Thymus (tissue), 11 donors: ENCODE measurements around the gene C10orf62. TPM values are rescaled to one million over a fixed set of nuclear protein-coding genes. Genes with fewer than 3 reads are reported as not detected.
A peak's percentile ranks its signal among the peaks of the same experiment; 100 is the strongest.

ENCODE experiments used
- DNase-seq, 9 donors: peaks; one replicate each; pipeline ENCODE4 v3.0.0-alpha.2; 2013; ENCODE audit warnings: low spot score in 9 of 9, low read depth in 6 of 9, missing footprints in 1 of 9
- H3K27ac ChIP-seq, 2 donors: one replicate each; pipeline ENCODE4 v1.5.1; 2013; ENCODE audit warnings: control low read depth in 1 of 2, low read depth in 1 of 2, low read length in 1 of 2, mild to moderate bottlenecking in 1 of 2, moderate library complexity in 1 of 2
- H3K27me3 ChIP-seq, 2 donors: one replicate each; pipeline ENCODE4 v1.5.1; 2013; ENCODE audit warnings: low read length in 1 of 2; ENCODE audit not compliant: control insufficient read depth in 2 of 2, insufficient read depth in 1 of 2
- H3K36me3 ChIP-seq, 2 donors: one replicate each; pipeline ENCODE4 v1.5.1; 2013; ENCODE audit warnings: low read length in 1 of 2, mild to moderate bottlenecking in 1 of 2, moderate library complexity in 1 of 2; ENCODE audit not compliant: control insufficient read depth in 2 of 2, insufficient read depth in 2 of 2
- H3K4me1 ChIP-seq, 2 donors: one replicate each; pipeline ENCODE4 v1.5.1; 2013; ENCODE audit warnings: low read length in 2 of 2; ENCODE audit not compliant: control insufficient read depth in 2 of 2, insufficient read depth in 2 of 2
- H3K4me3 ChIP-seq, 2 donors: one replicate each; pipeline ENCODE4 v1.5.1; 2013; ENCODE audit warnings: low read length in 2 of 2, control low read depth in 1 of 2, mild to moderate bottlenecking in 1 of 2
- H3K9me3 ChIP-seq, 2 donors: one replicate each; pipeline ENCODE4 v1.5.1; 2013; ENCODE audit warnings: low read length in 1 of 2, mild to moderate bottlenecking in 1 of 2; ENCODE audit not compliant: control insufficient read depth in 2 of 2, insufficient read depth in 1 of 2
- WGBS: extraction: QIAGEN DNeasy Blood & Tissue Kit; methylation state at CpG from one replicate; pipeline ENCODE4 v1.1.7; 2013; 5-methylcytosine and 5-hydroxymethylcytosine counted together
- polyA plus RNA-seq: library from polyadenylated mRNA; stranded (reverse); fragments of 200-250 nt; gene quantifications from one replicate; pipeline ENCODE4 v1.2.3, GENCODE V29; 2013
- total RNA-seq: library from RNA; stranded (reverse); fragments of 120-200 nt; gene quantifications from one replicate; pipeline ENCODE4 v1.2.4, GENCODE V29; 2013
- donor health status: healthy.

Gene C10orf62
- total and polyA plus RNA-seq, 2 donors, result not detected

DNA sequence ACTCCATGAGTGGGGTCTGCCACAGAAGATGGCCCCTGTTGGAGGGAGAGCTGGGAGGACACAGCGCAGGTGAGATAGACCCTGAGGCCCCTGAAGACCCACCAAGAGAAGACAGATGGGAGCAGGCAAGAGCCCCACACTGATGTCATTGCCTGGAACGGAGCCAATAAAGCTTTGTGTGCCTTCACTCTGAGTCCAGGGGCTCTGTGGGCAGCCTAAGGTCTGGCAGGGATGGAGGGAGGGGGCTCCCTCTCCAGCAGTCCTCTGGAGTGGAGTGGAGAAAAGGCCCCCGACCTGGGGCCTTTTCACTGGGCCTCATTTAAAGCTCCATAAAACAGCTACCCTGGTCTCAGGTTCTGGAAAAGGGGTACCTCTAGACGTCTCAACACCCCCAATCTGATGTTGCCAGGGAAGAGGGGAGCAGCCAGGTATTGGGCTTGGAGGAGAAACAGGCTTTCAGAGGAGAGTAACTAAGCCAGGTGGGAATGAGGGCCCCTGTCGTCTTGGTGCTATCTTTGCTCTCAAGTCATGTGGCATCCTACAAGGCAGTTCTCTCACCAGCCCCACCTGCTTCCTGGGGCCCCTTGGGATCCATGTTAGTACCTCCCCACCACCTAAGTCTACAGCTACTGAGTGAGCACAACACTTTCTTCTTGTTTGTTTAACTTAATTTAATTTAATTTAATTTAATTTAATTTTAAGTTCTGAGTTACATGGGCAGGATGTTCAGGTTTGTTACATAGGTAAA is 1.4 kb downstream of the C10orf62 start:
- Histone ChIP-seq H3K27ac (no peak overlapping the region), H3K4me3 (no peak overlapping the region), H3K27me3 (no peaks in the 10 kb centered on the region), H3K36me3 (no peaks in the 10 kb centered on the region), H3K4me1 (peaks cover 0 to 5% of the 10 kb centered on the region in 2 donors), H3K9me3 (no peaks in the 10 kb centered on the region)
- WGBS, result 77% methylated on average over 5 of the region's 5 CpGs
- DNase-seq, result peak in 2 of 9 donors; percentile 7 to 23

DNA sequence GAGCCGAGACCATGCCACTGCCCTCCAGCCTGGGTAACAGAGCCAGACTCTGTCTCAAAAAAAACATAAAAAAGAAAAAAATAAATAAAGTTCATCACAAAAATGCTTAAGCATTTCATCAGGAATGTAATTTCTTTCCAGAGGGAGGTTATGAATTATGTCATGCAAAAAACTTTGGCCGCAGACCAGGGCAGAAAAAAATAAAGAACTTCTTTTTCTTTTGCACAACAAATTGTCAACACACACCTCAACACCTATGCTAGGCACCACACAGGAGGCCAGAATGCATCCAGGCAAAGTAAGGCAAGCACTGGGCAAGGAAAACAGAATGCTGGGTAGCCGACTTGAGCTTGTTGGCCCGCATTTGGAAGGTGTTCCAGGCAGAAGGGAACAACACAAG is 3.9 kb downstream of the C10orf62 start:
- no peaks in the 10 kb centered on the region for H3K9me3 ChIP-seq
- 93% methylated on average over 4 of the region's 4 CpGs for WGBS
- peaks cover 0 to 5% of the 10 kb centered on the region in 2 donors for H3K4me1 ChIP-seq
- H3K4me3 ChIP-seq, result no peak overlapping the region
- no peaks in the 10 kb centered on the region for H3K27me3 ChIP-seq
- no peak overlapping the region for H3K27ac ChIP-seq
- no peaks in the 10 kb centered on the region for H3K36me3 ChIP-seq
- no peak for DNase-seq

DNA sequence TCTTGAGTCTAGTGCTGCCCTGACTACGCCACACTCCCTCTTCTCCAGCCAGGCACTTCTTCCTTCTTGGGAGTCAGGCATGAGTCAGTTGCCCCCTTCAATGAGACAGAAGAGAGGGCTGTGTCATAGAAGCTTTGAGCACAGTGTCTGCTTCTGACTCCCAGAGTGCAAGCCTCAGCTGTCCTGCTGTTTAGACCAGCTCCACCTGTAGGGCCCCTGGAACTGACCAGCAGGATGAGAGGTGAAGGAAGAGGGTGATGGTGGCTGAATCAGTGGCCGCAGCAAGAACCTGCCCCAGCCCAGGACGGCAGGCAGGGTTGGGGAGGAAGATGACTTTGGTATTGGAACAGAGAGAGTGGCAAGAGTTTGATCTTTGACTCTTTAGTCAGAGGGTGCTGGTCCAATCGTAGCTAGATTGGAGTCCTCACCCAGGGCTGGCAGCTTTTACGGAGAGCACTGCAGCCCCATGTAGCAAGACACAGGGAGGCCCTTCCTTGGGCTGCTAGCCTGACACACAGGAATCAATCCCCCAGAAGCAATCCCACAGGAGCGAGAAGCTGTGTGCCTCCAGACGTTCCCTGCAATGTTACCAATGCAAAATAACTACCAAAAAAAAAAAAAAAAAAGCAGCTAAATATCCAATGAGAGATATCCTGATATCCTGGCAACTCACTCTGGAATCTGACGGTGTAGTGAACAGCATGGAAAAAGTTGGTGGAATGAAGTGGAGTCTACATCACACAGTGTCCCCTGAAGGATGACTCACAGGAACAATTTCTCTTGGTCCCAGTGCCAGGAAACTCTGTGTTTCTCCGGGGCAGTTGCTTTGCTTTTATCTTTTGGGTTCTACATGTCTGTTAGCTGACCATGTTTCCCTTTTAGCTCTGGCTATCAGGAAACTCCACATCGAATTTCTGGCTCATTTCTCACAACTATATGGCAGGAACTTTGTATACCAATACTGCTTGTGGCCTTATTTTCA is 6.9 kb downstream of the C10orf62 start:
- no peak overlapping the region for H3K4me3 ChIP-seq
- H3K36me3 ChIP-seq, result no peaks in the 10 kb centered on the region
- no peak for DNase-seq
- no peaks in the 10 kb centered on the region for H3K9me3 ChIP-seq
- no peaks in the 10 kb centered on the region for H3K4me1 ChIP-seq
- WGBS, result 86% methylated on average over 10 of the region's 10 CpGs
- H3K27ac ChIP-seq, result no peak overlapping the region
- H3K27me3 ChIP-seq, result no peaks in the 10 kb centered on the region

- H3K36me3 ChIP-seq, result no peaks in the 10 kb centered on the region
- no peak overlapping the region for H3K4me3 ChIP-seq
- 72% methylated on average over 2 of the region's 2 CpGs for WGBS
- no peaks in the 10 kb centered on the region for H3K9me3 ChIP-seq
- H3K4me1 ChIP-seq, result no peaks in the 10 kb centered on the region
- no peak for DNase-seq
- H3K27ac ChIP-seq, result no peak overlapping the region
- no peaks in the 10 kb centered on the region for H3K27me3 ChIP-seq
These were observed 8.3 kb downstream of the C10orf62 start for GRCh38 chr10:97597778-97598177.

DNA sequence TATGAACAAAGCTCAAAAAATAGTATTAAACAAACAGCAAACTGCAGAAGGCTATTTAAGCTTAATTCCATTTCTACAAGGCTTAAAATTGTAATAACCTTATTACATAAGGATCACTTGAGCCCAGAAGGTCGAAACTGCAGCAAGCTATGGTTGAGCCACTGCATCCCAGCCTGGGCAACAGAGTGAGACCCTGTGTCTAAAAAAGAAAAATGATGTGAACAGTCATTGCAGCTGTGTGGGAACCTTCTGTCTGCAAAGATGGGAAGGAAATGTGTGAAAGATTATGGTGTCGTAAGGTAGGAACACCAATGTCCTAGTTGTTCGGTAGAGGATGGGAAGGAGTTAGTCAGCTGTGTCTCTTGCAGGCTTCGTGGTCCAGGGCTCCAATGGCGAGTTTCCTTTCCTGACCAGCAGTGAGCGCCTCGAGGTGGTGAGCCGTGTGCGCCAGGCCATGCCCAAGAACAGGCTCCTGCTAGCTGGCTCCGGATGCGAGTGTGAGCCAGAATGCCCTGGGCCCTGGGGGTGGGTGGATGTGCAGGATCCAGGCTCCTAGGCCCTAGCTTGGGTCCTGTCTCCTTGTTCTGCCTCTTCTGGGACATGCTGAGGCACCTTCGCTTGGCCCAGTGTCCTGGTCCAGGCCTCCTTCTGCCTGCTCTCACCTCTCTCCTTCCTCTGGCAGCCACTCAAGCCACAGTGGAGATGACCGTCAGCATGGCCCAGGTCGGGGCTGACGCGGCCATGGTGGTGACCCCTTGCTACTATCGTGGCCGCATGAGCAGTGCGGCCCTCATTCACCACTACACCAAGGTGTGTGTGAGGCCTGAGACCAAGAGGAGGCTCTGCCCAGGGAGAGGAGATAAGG is 9.1 kb downstream of the C10orf62 start:
- Histone ChIP-seq H3K9me3 (no peaks in the 10 kb centered on the region), H3K36me3 (no peaks in the 10 kb centered on the region), H3K27ac (no peak overlapping the region), H3K4me3 (no peak overlapping the region), H3K27me3 (no peaks in the 10 kb centered on the region), H3K4me1 (no peaks in the 10 kb centered on the region)
- no peak for DNase-seq
- 97% methylated on average over 19 of the region's 19 CpGs for WGBS

DNA sequence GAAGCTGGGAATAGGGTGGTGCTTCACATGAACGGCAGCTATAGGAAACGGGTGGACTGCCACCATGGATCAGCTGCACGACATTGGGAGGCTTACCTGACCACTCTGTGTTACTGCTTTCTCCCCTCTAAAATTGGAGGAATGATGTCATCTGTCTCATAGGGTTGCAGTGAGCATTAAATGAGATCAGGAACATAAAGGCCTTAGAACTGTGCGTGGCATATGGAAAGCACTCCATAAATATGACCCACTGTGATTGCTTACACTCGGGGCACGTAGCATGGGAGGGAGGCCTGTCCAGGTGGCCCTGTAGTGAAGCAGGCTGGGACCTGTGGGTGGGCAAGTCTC is 9.7 kb downstream of the C10orf62 start:
- Histone ChIP-seq H3K4me1 (no peaks in the 10 kb centered on the region), H3K9me3 (no peaks in the 10 kb centered on the region), H3K36me3 (no peaks in the 10 kb centered on the region), H3K27ac (no peak overlapping the region), H3K4me3 (no peak overlapping the region), H3K27me3 (no peaks in the 10 kb centered on the region)
- no peak for DNase-seq
- WGBS, result 96% methylated on average over 6 of the region's 6 CpGs

DNA sequence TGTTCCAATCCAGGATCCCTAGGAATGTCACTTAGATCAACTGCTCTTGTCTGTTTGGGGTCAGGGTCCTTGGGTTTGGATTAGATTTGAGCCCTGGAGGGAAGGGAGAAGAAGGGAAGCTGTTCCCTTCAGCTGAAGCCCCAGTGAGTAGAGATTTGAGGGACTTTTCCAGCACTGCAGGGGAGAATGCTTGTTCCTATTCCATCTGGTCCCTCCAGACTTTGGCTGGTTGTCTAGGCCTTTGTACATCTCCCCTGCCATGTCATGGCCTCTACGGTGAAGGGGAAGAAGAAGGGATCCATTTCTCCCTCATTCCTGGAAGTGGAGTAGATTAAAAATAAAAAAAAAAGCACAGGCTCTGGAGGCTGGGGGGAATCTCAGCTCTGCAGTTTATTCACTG is 11.1 kb downstream of the C10orf62 start:
- Histone ChIP-seq H3K27ac (no peak overlapping the region), H3K9me3 (no peaks in the 10 kb centered on the region), H3K4me1 (no peaks in the 10 kb centered on the region), H3K27me3 (no peaks in the 10 kb centered on the region), H3K36me3 (no peaks in the 10 kb centered on the region), H3K4me3 (no peak overlapping the region)
- 96% methylated on average over 1 of the region's 1 CpG for WGBS
- no peak for DNase-seq

GRCh38 chr10:97601268-97602215 is 12.0 kb downstream of the C10orf62 start:
- Histone ChIP-seq H3K27me3 (no peaks in the 10 kb centered on the region), H3K27ac (no peak overlapping the region), H3K36me3 (no peaks in the 10 kb centered on the region), H3K4me3 (no peak overlapping the region), H3K4me1 (no peaks in the 10 kb centered on the region), H3K9me3 (no peaks in the 10 kb centered on the region)
- no peak for DNase-seq
- 95% methylated on average over 21 of the region's 21 CpGs for WGBS
